ENCODE data around the gene TXLNB.

TXLNB gene

DNA sequence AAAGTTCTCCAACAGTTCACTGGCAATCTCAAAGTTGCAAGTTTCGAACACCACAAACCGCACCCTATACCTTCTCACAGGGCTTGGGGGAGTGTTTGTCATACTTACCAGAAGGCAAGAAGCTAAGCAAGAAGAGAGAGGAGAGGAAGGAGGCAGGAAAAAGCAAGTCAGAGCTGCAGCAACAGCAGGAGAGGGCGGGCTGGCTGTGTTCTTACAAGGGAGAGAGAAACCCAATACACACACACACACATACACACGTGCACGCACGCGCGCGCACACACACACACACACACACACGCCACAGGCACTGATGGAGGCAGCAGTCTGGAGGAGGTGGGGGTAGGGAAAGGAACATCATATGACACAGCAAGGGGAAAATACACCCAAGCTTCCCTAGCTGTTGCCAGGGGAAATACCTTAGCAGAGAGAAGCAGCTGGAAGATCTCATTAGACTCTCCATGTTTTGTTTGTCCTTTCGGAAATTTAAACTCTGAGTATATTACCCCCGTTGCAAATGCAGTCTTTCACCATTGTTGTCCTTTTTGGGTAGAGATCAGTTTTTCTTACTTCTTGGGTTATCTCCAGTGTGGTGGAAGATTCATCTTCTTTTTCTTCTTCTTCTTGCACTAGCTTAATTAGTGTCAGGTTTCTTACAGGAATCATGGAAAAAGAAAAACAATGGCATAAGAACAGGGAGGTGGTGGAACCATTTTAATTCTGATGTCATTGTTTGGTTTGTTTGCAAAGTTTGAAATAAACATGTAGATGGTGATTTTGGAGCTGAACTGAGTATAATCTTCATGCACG, at the start of gene TXLNB:
TSS of gene TXLNB (minus strand) at position 186 of the 807 bp plus-strand sequence. CDS start 3,099 bp downstream, outside the sequence.
- DNase-seq = peak; percentile 88 to 91

- DNase-seq = no peak
Measured at GRCh38 chr6:139341060-139341459, 49.3 kb upstream of the TXLNB start.

- no peak for DNase-seq
Measured at GRCh38 chr6:139338795-139339194, 47.0 kb upstream of the TXLNB start.

DNA sequence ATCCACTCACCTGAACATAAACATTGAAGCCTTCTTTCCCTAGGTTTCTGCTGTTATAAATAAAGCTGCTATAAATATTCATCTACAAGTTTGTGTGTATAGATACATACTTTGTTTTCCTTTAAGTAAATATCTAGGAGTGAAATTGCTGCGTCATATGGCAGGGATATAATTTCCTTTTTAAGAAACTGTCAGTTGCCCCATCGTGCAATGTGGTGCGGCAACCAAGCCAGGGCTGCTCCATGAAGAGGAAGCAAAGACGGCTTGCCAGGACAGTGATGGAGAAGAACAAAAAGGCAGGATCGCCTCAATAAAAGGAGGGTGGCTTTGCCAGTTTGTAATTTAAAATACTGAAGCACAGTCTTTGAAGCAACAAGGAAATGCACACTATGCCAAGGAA, 46.0 kb upstream of the TXLNB start:
- peak in 1 of 2 donors; percentile 10 for DNase-seq

DNA sequence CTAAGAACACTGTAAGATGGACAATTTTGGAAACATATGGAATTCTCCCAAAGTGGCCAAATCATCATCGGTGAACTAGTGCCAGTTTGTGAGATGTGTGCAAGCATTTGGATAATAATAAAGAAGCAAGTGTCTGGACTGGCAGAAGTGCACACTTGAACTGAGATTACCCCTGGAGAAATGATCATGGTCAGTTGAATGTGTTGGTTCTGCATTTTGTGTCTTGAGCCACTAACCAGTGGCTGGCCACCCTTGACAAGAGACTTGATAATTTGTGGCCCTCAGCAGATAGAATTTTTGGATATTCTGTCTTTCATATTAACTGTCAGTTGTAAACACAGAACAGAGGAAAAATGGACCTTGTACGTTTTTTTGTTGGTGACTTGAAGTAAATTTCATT, 45.2 kb upstream of the TXLNB start:
- DNase-seq = no peak

- DNase-seq = peak in 1 of 2 donors; percentile 16
Measured at GRCh38 chr6:139336488-139336887, 44.7 kb upstream of the TXLNB start.

- DNase-seq = no peak
Measured at GRCh38 chr6:139335447-139336210, 43.8 kb upstream of the TXLNB start.

- DNase-seq = no peak
Measured at GRCh38 chr6:139334806-139335446, 43.1 kb upstream of the TXLNB start.

GRCh38 chr6:139330826-139331500, 39.2 kb upstream of the TXLNB start:
- DNase-seq = no peak

- DNase-seq = no peak
Measured at GRCh38 chr6:139330306-139330705, 38.5 kb upstream of the TXLNB start.

- no peak for DNase-seq
Measured at GRCh38 chr6:139329224-139329623, 37.4 kb upstream of the TXLNB start.

DNA sequence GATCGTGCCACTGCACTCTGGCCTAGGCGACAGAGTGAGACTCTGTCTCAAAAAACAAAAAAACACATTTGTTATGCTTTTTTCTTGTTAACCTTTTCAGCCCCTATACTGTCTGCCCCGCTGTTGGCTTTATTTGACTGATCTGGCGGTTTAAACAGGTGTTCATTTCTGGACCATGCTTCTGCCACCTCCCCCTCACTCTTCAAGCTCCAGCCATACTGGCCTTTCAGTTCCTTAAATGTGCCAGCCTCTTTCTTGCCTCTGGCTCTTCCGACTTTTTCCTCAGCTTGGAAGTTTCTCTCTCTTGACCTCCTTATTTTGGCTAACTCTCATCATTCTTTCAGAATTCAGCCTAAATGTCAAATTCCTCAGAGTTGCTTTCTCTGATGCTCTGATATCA, 35.2 kb upstream of the TXLNB start:
- DNase-seq = no peak

- no peak for DNase-seq
Measured at GRCh38 chr6:139325686-139326085, 33.9 kb upstream of the TXLNB start.

DNA sequence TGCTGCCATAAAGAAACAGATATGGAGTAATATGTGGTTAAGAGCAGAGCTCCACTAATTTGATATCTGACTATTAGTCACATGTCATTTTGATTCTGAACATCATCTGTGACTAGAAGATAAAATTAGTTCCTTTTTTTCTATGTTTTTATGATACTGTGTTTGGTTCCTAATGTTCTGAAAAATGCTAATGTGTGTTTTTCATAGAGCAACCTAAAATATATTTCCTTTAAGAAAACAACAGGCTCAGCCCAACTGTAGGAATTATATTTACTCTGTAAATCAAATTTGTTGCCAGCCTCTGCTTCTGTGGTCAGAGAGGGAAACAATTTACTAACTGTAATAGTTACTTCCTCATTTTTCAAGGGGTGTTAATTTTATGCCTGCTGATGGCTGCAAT, 33.3 kb upstream of the TXLNB start:
- DNase-seq = no peak

- DNase-seq = no peak
Measured at GRCh38 chr6:139324301-139324555, 32.4 kb upstream of the TXLNB start.

DNA sequence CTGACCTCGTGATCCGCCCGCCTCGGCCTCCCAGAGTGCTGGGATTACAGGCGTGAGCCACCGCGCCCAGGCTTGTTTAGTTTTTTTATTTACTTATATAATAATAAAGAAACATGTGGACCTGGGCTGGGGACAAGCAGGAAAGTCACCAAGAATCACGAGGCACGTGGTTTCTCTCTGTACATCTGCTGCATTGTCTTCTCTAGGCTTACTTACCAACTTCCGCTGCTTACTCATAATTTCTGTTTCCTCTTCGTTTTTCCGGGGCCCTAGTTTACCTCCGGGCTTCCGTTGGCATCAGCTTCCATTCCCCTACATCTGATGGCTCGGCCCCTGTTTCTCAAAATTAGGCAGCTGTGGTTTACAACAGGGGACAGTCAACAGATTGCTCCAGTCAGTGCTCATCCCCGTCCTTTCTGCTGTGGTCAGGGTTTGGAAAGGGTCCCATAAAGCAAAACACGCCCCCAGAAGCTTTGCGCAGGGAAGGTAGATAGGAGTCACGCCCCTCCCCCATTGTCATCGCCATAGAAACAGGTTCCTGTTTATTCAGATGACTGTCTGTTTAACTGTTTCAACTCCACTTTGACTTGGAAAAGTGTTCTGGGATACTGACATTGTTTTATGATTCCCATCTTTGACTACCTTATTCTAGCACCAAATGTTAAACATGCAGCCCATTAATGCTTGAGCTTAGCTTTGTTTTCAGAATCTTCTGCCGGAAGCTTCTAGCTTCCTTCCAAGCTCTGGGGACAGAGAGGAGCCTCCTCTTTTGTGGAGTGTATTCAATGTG, 31.9 kb upstream of the TXLNB start:
- DNase-seq = peak; percentile 82 to 86

GRCh38 chr6:139320081-139320480, 28.3 kb upstream of the TXLNB start:
- no peak for DNase-seq

GRCh38 chr6:139316622-139317317, 25.0 kb upstream of the TXLNB start:
- DNase-seq = no peak

GRCh38 chr6:139313784-139314545, 22.2 kb upstream of the TXLNB start:
- DNase-seq = no peak

DNA sequence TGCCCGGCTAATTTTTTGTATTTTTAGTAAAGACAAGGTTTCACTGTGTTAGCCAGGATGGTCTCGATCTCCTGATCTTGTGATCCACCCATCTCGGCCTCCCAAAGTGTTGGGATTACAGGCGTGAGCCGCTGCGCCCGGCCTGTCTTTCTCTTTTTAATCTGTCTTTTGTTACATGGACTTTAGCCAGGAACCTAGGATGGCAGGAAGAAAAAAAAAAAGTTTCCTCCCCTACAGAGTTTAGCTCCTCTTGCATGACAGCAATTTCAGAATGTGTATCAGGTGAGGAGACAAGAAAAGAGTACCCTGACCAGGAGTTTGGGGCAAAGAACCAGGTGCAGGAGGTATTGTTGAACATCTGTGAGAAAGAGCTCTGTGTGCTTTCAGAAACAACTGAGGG, 21.4 kb upstream of the TXLNB start:
- DNase-seq = no peak

- no peak for DNase-seq
Measured at GRCh38 chr6:139311831-139312230, 20.0 kb upstream of the TXLNB start.
